ENCODE measurements around the gene KERA. TPM values are rescaled to one million over a fixed set of nuclear protein-coding genes. Genes with fewer than 3 reads are reported as not detected.
A peak's percentile ranks its signal among the peaks of the same experiment; 100 is the strongest.

Gene KERA
- total and polyA plus RNA-seq, 4 donors = 0.08 to 2.4 (median 1.3) TPM; not detected in 1

- Histone ChIP-seq H3K27me3 (ENCODE audit: control insufficient read depth, insufficient read depth, low read length) (no peaks in the 10 kb centered on the region), H3K4me3 (ENCODE audit: low read depth, low read length) (no peak overlapping the region), H3K27ac (ENCODE audit: low read depth, low read length) (no peak overlapping the region), H3K4me1 (ENCODE audit: control insufficient read depth, insufficient read depth, low read length) (no peaks in the 10 kb centered on the region), H3K9me3 (ENCODE audit: control insufficient read depth, insufficient read depth, low read length) (no peaks in the 10 kb centered on the region), H3K36me3 (ENCODE audit: control insufficient read depth, insufficient read depth, low read length) (no peaks in the 10 kb centered on the region)
- WGBS (ENCODE audit: insufficient coverage) = no CpG with 5 or more reads among the region's 1 CpG
- DNase-seq (ENCODE audit: low read depth in 4 of 6, low spot score in 6 of 6) = peak in 1 of 6 donors; percentile 5
Observed at GRCh38 chr12:91001306-91001705, 56.5 kb downstream of the KERA start.

Other genes starting within 250 kb of the KERA start
- not detected for gene CCER1, start 102.8 kb downstream of the KERA start, total RNA-seq
- gene CCER1, start 102.8 kb downstream of the KERA start, polyA plus RNA-seq (ENCODE audit: insufficient read length in 2 of 2) = not detected
- under 1 TPM in 1 of 2 donors, not detected in 1; 0.17 TPM for gene EPYC, start 53.1 kb downstream of the KERA start, total RNA-seq
- not detected for gene EPYC, start 53.1 kb downstream of the KERA start, polyA plus RNA-seq (ENCODE audit: insufficient read length in 2 of 2)
- gene LUM, start 53.5 kb upstream of the KERA start, total RNA-seq = 100 to 1,000 TPM; 120 to 141 TPM
- gene LUM, start 53.5 kb upstream of the KERA start, polyA plus RNA-seq (ENCODE audit: insufficient read length in 2 of 2) = 10 to 100 TPM; 31.3 to 48.9 TPM
- 1,000 to 10,000 TPM in 1 of 2 donors, 100 to 1,000 TPM in 1; 643 to 1,076 TPM for gene DCN, start 124.8 kb upstream of the KERA start, total RNA-seq
- 100 to 1,000 TPM; 150 to 296 TPM for gene DCN, start 124.8 kb upstream of the KERA start, polyA plus RNA-seq (ENCODE audit: insufficient read length in 2 of 2)

Data from spinal cord (tissue), 10 donors.